WTC11 (cell line): ENCODE results near the gene SEC16B. TPM values are rescaled to one million over a fixed set of nuclear protein-coding genes. Genes with fewer than 3 reads are reported as not detected.

ENCODE experiments used
- ATAC-seq: fragments of 200-7000 bp; cut with Tn5 transposase; 2 replicates; pipeline ENCODE4 v1.10.0; 2021; ENCODE audit warnings: mild to moderate bottlenecking, moderate library complexity
- CTCF ChIA-PET: fragments of 300-600 bp; sonication (Branson Sonifier 250); formaldehyde crosslinking; loops from one replicate; lab custom pipeline; 2021; ENCODE audit warnings: antibody characterized with exemption; lab: Charles Lee
- POLR2A ChIA-PET: fragments of 350-600 bp; sonication (Branson Sonifier 250); formaldehyde crosslinking; loops from one replicate; lab custom pipeline; 2021; ENCODE audit warnings: antibody characterized with exemption; lab: Charles Lee
- DNase-seq: peaks from one replicate; pipeline ENCODE4 v3.0.0; 2021; ENCODE audit warnings: low spot score
- H3K27ac Mint-ChIP-seq: 2 replicates; pipeline ENCODE4 v1.8.0; 2021; ENCODE audit warnings: mixed read lengths
- H3K27me3 Mint-ChIP-seq: 2 replicates; pipeline ENCODE4 v1.8.0; 2021; ENCODE audit warnings: low read depth, mild to moderate bottlenecking, moderate library complexity, mixed read lengths
- H3K36me3 Mint-ChIP-seq: 2 replicates; pipeline ENCODE4 v1.8.0; 2021; ENCODE audit warnings: mixed read lengths
- H3K4me1 Mint-ChIP-seq: 2 replicates; pipeline ENCODE4 v1.8.0; 2022; ENCODE audit warnings: mixed read lengths
- H3K4me3 Mint-ChIP-seq: 2 replicates; pipeline ENCODE4 v1.8.0; 2021; ENCODE audit warnings: mild to moderate bottlenecking, moderate library complexity, mixed read lengths
- H3K9me3 Mint-ChIP-seq: 2 replicates; pipeline ENCODE4 v1.8.0; 2021; ENCODE audit warnings: mixed read lengths
- ATF2 ChIP-seq: sonication (generic); formaldehyde crosslinking; IDR thresholded peaks from 2 replicates; pipeline ENCODE4 v1.8.1; 2022; ENCODE audit warnings: low read depth, missing genetic modification reagents, borderline replicate concordance
- CBFB ChIP-seq: sonication (generic); formaldehyde crosslinking; IDR thresholded peaks from 2 replicates; pipeline ENCODE4 v1.8.1; 2022; ENCODE audit warnings: mild to moderate bottlenecking, low read depth, missing genetic modification reagents
- ELF4 ChIP-seq: sonication (generic); formaldehyde crosslinking; IDR thresholded peaks from 2 replicates; pipeline ENCODE4 v1.8.1; 2022; ENCODE audit warnings: low read depth, mild to moderate bottlenecking, moderate library complexity, missing genetic modification reagents
- EMX1 ChIP-seq: fragments of 250-450 bp; sonication (Bioruptor Pico); IDR thresholded peaks from 2 replicates; pipeline ENCODE4 v1.8.0; 2021; ENCODE audit warnings: mild to moderate bottlenecking
- GTF2I ChIP-seq: fragments of 250-450 bp; sonication (Bioruptor Pico); conservative IDR thresholded peaks from 2 replicates; pipeline ENCODE4 v1.4.0; 2021; ENCODE audit warnings: mild to moderate bottlenecking
- JUN ChIP-seq: sonication (generic); formaldehyde crosslinking; IDR thresholded peaks from 2 replicates; pipeline ENCODE4 v1.8.0; 2023; ENCODE audit warnings: mild to moderate bottlenecking, missing genetic modification reagents
- NFATC4 ChIP-seq: fragments of 250-450 bp; sonication (Bioruptor Pico); IDR thresholded peaks from 2 replicates; pipeline ENCODE4 v1.9.0; 2021; ENCODE audit warnings: mild to moderate bottlenecking
- SMAD3 ChIP-seq: sonication (generic); formaldehyde crosslinking; IDR thresholded peaks from 2 replicates; pipeline ENCODE4 v1.8.0; 2022; ENCODE audit warnings: missing genetic modification reagents, mild to moderate bottlenecking, borderline replicate concordance
- SOX15 ChIP-seq: fragments of 250-450 bp; sonication (Bioruptor Pico); IDR thresholded peaks from 2 replicates; pipeline ENCODE4 v1.9.0; 2021; ENCODE audit warnings: mild to moderate bottlenecking
- TEAD1 ChIP-seq: sonication (generic); formaldehyde crosslinking; IDR thresholded peaks from 2 replicates; pipeline ENCODE4 v1.8.0; 2022; ENCODE audit warnings: mild to moderate bottlenecking, missing genetic modification reagents
- ZBTB21 ChIP-seq: sonication (generic); formaldehyde crosslinking; IDR thresholded peaks from 2 replicates; pipeline ENCODE4 v1.8.1; 2023; ENCODE audit warnings: mild to moderate bottlenecking, missing genetic modification reagents, borderline replicate concordance
- ZNF281 ChIP-seq: sonication (generic); formaldehyde crosslinking; IDR thresholded peaks from 2 replicates; pipeline ENCODE4 v1.8.0; 2023; ENCODE audit warnings: mild to moderate bottlenecking, missing genetic modification reagents
- ZNF423 ChIP-seq: fragments of 250-450 bp; sonication (Bioruptor Pico); IDR thresholded peaks from 2 replicates; pipeline ENCODE4 v2.1.2; 2022; ENCODE audit warnings: mild to moderate bottlenecking, moderate library complexity
- ZNF532 ChIP-seq: fragments of 250-450 bp; sonication (Bioruptor Pico); IDR thresholded peaks from 2 replicates; pipeline ENCODE4 v1.9.0; 2021; ENCODE audit warnings: mild to moderate bottlenecking, borderline replicate concordance
- total RNA-seq: library from RNA; stranded (reverse); gene quantifications from 3 replicates; pipeline ENCODE4 v1.2.3, GENCODE V29; 2021
- TF ChIP-seq, protein P1 (sequence below): sonication (generic); formaldehyde crosslinking; IDR thresholded peaks from 2 replicates; pipeline ENCODE4 v1.8.1; 2023; ENCODE audit warnings: mild to moderate bottlenecking, missing genetic modification reagents
- TF ChIP-seq, protein P2 (sequence below): sonication (generic); formaldehyde crosslinking; IDR thresholded peaks from 2 replicates; pipeline ENCODE4 v1.8.1; 2023; ENCODE audit warnings: mild to moderate bottlenecking, missing genetic modification reagents
- TF ChIP-seq, protein P3 (sequence below): sonication (generic); formaldehyde crosslinking; conservative IDR thresholded peaks from 2 replicates; pipeline ENCODE4 v1.8.1; 2023; ENCODE audit warnings: mild to moderate bottlenecking, low read depth, missing genetic modification reagents, moderate library complexity
- TF ChIP-seq, protein P4 (sequence below): sonication (generic); formaldehyde crosslinking; IDR thresholded peaks from 2 replicates; pipeline ENCODE4 v1.8.0; 2022; ENCODE audit warnings: mild to moderate bottlenecking, missing genetic modification reagents
- TF ChIP-seq, protein P5 (sequence below): fragments of 250-450 bp; sonication (Bioruptor Pico); IDR thresholded peaks from 2 replicates; pipeline ENCODE4 v1.9.0; 2021; ENCODE audit warnings: mild to moderate bottlenecking

The SEC16B gene
- total RNA-seq, 1 experiment from 2014 or later = 0.90 TPM

DNA sequence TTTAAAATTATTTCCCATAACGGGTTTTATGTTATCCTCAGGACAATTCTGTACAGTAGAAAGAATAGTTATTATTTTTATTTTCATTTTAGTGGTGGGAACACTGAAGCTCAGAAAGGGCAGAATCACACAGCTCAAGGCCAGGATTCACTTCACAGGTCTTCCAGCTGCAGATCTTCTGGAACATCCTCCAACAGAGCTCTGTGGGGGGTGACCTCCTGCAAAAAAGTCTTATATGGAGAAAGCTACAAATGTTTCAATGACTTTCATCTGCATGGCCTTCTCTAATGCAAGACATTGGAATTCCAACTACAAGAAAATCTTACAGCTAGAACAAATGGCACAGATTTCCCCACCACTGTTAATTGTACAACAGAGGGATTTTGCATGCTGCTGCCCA is 64.2 kb downstream of the SEC16B start:
- no peak for DNase-seq
- ATAC-seq = no peak
- ChIA-PET POLR2A (no interaction called here), CTCF (interaction anchor here (1.1 to 1.2 kb wide), 3 partner anchors 16 to 132 kb away, joined by 3 to 4 read pairs (median 3); no protein-coding TSS in a partner anchor)
- no peak overlapping the region for H3K4me3 Mint-ChIP-seq
- peaks cover 3% of the 10 kb centered on the region; the same call in 1 of the 2 replicates for H3K36me3 Mint-ChIP-seq
- peaks cover 8% of the 10 kb centered on the region for H3K9me3 Mint-ChIP-seq
- no peaks in the 10 kb centered on the region for H3K27me3 Mint-ChIP-seq
- H3K27ac Mint-ChIP-seq = no peak overlapping the region
- H3K4me1 Mint-ChIP-seq = no peaks in the 10 kb centered on the region
- no peak for TF ChIP-seq ZBTB21 (CRISPR knock-in tag)
- TF ChIP-seq, protein P1, sequence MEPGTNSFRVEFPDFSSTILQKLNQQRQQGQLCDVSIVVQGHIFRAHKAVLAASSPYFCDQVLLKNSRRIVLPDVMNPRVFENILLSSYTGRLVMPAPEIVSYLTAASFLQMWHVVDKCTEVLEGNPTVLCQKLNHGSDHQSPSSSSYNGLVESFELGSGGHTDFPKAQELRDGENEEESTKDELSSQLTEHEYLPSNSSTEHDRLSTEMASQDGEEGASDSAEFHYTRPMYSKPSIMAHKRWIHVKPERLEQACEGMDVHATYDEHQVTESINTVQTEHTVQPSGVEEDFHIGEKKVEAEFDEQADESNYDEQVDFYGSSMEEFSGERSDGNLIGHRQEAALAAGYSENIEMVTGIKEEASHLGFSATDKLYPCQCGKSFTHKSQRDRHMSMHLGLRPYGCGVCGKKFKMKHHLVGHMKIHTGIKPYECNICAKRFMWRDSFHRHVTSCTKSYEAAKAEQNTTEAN (CRISPR knock-in tag) = no peak
- TF ChIP-seq, protein P2, sequence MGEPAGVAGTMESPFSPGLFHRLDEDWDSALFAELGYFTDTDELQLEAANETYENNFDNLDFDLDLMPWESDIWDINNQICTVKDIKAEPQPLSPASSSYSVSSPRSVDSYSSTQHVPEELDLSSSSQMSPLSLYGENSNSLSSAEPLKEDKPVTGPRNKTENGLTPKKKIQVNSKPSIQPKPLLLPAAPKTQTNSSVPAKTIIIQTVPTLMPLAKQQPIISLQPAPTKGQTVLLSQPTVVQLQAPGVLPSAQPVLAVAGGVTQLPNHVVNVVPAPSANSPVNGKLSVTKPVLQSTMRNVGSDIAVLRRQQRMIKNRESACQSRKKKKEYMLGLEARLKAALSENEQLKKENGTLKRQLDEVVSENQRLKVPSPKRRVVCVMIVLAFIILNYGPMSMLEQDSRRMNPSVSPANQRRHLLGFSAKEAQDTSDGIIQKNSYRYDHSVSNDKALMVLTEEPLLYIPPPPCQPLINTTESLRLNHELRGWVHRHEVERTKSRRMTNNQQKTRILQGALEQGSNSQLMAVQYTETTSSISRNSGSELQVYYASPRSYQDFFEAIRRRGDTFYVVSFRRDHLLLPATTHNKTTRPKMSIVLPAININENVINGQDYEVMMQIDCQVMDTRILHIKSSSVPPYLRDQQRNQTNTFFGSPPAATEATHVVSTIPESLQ (CRISPR knock-in tag) = no peak
- TF ChIP-seq, protein P3, sequence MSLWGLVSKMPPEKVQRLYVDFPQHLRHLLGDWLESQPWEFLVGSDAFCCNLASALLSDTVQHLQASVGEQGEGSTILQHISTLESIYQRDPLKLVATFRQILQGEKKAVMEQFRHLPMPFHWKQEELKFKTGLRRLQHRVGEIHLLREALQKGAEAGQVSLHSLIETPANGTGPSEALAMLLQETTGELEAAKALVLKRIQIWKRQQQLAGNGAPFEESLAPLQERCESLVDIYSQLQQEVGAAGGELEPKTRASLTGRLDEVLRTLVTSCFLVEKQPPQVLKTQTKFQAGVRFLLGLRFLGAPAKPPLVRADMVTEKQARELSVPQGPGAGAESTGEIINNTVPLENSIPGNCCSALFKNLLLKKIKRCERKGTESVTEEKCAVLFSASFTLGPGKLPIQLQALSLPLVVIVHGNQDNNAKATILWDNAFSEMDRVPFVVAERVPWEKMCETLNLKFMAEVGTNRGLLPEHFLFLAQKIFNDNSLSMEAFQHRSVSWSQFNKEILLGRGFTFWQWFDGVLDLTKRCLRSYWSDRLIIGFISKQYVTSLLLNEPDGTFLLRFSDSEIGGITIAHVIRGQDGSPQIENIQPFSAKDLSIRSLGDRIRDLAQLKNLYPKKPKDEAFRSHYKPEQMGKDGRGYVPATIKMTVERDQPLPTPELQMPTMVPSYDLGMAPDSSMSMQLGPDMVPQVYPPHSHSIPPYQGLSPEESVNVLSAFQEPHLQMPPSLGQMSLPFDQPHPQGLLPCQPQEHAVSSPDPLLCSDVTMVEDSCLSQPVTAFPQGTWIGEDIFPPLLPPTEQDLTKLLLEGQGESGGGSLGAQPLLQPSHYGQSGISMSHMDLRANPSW = no peak
- no peak for TF ChIP-seq ZNF423 (CRISPR knock-in tag)
- no peak for TF ChIP-seq JUN (CRISPR knock-in tag)
- TF ChIP-seq, protein P4, sequence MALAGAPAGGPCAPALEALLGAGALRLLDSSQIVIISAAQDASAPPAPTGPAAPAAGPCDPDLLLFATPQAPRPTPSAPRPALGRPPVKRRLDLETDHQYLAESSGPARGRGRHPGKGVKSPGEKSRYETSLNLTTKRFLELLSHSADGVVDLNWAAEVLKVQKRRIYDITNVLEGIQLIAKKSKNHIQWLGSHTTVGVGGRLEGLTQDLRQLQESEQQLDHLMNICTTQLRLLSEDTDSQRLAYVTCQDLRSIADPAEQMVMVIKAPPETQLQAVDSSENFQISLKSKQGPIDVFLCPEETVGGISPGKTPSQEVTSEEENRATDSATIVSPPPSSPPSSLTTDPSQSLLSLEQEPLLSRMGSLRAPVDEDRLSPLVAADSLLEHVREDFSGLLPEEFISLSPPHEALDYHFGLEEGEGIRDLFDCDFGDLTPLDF (CRISPR knock-in tag) = no peak
- TF ChIP-seq ATF2 (CRISPR knock-in tag) = no peak
- no peak for TF ChIP-seq GTF2I
- TF ChIP-seq TEAD1 = no peak
- no peak for TF ChIP-seq SMAD3 (CRISPR knock-in tag)
- no peak for TF ChIP-seq NFATC4 (CRISPR knock-in tag)
- TF ChIP-seq ELF4 (CRISPR knock-in tag) = no peak
- no peak for TF ChIP-seq SOX15 (CRISPR knock-in tag)
- TF ChIP-seq ZNF532 (CRISPR knock-in tag) = no peak
- TF ChIP-seq, protein P5, sequence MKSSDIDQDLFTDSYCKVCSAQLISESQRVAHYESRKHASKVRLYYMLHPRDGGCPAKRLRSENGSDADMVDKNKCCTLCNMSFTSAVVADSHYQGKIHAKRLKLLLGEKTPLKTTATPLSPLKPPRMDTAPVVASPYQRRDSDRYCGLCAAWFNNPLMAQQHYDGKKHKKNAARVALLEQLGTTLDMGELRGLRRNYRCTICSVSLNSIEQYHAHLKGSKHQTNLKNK = no peak
- TF ChIP-seq CBFB (CRISPR knock-in tag) = no peak
- no peak for TF ChIP-seq ZNF281 (CRISPR knock-in tag)
- TF ChIP-seq EMX1 (CRISPR knock-in tag) = no peak
